Skeletal muscle tissue (tissue), 4 donors: ENCODE results near the gene AMBRA1. TPM values are rescaled to one million over a fixed set of nuclear protein-coding genes. Genes with fewer than 3 reads are reported as not detected.

Experiments
- H3K27ac ChIP-seq: one replicate; pipeline ENCODE4 v1.7.0; 2013; ENCODE audit warnings: mild to moderate bottlenecking, low read depth, low read length, inconsistent platforms
- H3K27me3 ChIP-seq, 3 donors: one replicate each; pipeline ENCODE4 v1.7.0; 2013; ENCODE audit warnings: low read length in 3 of 3; ENCODE audit not compliant: control insufficient read depth in 3 of 3, insufficient read depth in 3 of 3
- H3K36me3 ChIP-seq, 3 donors: one replicate each; pipeline ENCODE4 v1.7.0; 2013; ENCODE audit warnings: low read length in 3 of 3; ENCODE audit not compliant: control insufficient read depth in 3 of 3, insufficient read depth in 3 of 3
- H3K4me1 ChIP-seq, 3 donors: one replicate each; pipeline ENCODE4 v1.7.0; 2013; ENCODE audit warnings: low read length in 3 of 3, mild to moderate bottlenecking in 3 of 3; ENCODE audit not compliant: control insufficient read depth in 3 of 3, insufficient read depth in 3 of 3
- H3K4me3 ChIP-seq, 3 donors: one replicate each; pipeline ENCODE4 v1.7.0; 2013; ENCODE audit warnings: low read length in 3 of 3
- H3K9ac ChIP-seq, 3 donors: one replicate each; pipeline ENCODE4 v1.7.0; 2013; ENCODE audit warnings: low read length in 3 of 3, mild to moderate bottlenecking in 3 of 3, moderate library complexity in 2 of 3, low read depth in 1 of 3
- H3K9me3 ChIP-seq, 3 donors: one replicate each; pipeline ENCODE4 v1.7.0; 2013; ENCODE audit warnings: low read length in 3 of 3; ENCODE audit not compliant: control insufficient read depth in 3 of 3
- total RNA-seq: library from RNA; depleted of rRNA; stranded (reverse); fragments of >200 nt; gene quantifications from one replicate; pipeline ENCODE4 v1.2.3, GENCODE V29; 2014
- donor health status: Osteomylitis.

The AMBRA1 gene
- total RNA-seq, 1 donor from 2014 or later, result 17.7 TPM

DNA sequence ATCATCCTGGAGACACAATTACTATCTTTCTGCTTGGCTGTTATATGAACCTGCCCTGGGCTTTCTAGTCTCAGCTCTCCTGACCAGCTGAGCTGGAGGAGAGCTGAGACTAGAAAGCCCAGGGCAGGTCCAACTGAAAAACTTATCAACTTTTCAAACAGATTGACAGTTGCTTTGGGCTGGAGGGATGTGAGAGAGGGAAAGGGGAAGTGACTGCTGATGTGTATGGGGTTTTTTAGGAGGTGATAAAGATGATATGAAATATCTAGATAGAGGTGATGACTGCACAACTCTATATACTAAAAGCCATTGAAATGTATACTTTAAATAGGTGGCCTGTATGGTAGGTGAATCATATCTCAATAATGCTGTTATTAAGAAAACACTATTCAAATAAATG, 142.1 kb downstream of the AMBRA1 start:
- Histone ChIP-seq H3K4me3 (no peak overlapping the region), H3K27me3 (no peaks in the 10 kb centered on the region), H3K4me1 (peaks cover under 1% of the 10 kb centered on the region in 3 donors), H3K9me3 (no peaks in the 10 kb centered on the region), H3K27ac (no peak overlapping the region), H3K9ac (no peak overlapping the region), H3K36me3 (peaks cover 0 to 4% (median 0%) of the 10 kb centered on the region in 3 donors)

DNA sequence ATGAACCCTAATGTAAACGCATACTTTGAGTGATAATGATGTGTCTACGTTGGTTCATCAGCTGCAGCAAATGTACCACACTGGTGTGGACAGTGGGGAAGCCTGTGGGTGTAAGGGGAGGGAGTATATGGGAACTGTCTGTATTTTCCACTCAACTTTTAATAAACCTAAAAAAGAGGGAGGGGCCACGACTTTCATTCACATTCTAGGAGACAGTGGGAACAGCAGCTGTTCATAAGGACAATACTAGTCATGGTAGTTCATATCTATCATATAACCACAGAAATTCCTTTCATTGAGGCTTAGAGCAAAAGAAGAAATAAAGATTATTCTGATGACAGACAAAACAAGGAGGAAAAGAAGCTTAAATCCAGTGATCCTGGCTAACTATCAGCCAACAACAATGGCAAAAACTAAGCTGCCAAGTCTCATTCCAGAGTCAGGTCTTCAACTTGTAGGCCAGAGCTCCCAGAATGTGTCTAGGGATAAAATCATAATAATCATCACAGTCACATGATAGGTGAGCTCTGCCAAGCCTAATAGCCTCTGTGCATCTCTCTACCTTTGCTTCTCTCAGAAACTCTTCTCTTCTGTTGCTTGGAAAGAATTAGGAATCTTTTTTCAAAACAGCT, 142.9 kb downstream of the AMBRA1 start:
- Histone ChIP-seq H3K4me3 (no peak overlapping the region), H3K27ac (no peak overlapping the region), H3K4me1 (peaks cover 6 to 8% (median 8%) of the 10 kb centered on the region in 3 donors), H3K9me3 (no peaks in the 10 kb centered on the region), H3K36me3 (peaks cover 0 to 4% (median 0%) of the 10 kb centered on the region in 3 donors), H3K9ac (no peak overlapping the region), H3K27me3 (no peaks in the 10 kb centered on the region)

DNA sequence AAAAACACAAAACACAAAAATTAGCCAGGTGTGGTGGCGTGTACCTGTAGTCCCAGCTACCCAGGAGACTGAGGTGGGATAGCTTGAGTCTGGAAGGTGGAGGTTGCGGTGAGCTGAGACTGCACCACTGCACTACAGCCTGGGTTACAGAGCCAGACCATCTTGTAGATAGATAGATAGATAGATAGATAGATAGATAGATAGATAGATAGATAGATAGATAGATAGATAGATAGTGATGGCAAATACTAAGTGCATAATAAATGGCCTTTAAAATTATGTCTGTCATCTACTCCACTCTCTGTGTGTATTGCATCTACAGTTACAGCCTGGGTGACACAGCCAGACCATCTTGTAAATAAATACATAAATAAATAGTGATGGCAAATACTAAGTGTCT, 146.3 kb downstream of the AMBRA1 start:
- peaks cover 9 to 16% (median 9%) of the 10 kb centered on the region in 3 donors for H3K4me1 ChIP-seq
- H3K9ac ChIP-seq, result no peak overlapping the region
- H3K27me3 ChIP-seq, result no peaks in the 10 kb centered on the region
- no peak overlapping the region for H3K4me3 ChIP-seq
- no peaks in the 10 kb centered on the region for H3K9me3 ChIP-seq
- H3K27ac ChIP-seq, result no peak overlapping the region
- H3K36me3 ChIP-seq, result no peaks in the 10 kb centered on the region

DNA sequence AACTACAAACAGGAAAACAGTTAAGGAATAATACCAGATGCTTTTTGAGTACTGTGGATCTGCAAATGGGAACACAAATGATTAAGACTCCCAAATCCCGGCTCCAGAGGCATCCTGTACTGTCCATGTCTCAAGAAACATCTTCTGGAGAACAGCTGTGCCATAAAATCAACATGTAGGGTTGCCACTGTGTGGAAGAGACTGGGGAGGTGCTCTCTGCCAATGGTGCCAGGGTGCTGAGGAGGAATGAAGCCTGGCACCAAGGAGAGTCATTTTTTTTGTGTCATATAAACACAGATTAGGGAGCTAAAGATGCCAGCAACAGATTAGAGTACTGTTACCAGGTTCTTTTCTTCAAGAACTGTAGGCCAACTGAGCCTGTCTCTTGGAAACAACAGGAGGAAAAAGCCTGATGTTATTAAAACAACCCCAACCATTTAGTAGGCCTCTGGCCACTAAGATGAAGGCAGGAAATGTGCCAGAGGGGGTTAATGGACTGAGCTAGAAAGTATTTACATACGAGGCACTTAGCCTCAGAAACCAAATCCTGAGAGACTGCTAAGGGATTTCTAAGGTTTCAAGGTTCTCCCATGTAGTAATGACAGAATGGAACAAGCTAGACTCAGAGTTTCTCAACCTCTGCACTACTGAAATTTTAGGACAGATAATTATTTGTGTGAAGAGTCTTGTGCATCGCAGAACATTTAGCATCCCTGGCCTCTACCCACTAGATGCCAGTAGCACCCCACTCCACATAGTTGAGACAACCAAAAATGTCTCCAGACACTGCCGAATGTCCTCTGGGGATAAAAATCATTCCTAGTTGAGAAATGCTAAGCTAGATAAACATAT, 147.7 kb downstream of the AMBRA1 start:
- H3K9ac ChIP-seq, result no peak overlapping the region
- H3K27ac ChIP-seq, result no peak overlapping the region

DNA sequence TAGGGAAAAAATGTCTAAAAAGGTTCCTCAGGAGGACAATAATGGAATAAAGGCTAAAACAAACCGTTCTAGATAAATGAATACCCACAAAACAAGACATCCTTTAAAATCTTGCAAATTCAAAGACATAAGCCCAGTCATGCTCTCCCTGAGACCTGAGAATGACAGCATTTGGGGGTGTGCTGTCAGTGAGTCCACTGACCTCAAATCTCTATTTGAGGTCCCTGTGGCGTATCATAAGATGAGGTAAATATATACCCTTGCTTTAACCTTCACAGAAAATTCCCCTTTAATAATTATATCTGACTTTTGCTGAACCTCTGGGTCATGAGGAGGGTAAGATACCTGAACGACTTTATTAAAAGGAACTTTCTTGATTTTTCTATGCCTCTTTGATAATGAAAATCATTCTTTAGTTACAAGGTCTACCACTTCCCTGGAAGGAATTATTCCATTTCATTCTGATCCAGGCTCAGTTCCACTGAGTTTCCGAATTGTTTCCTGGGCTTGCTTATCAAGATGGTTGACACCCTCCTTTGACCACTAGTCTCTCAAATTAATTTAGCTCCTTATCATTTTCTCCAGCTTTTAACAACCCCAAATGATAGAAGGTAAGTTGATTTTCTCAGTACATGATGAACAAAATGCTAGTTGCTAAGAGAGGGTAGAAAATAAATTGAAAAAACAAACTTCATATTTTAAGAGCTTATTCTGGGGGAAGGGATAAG, 148.5 kb downstream of the AMBRA1 start:
- Histone ChIP-seq H3K27ac (no peak overlapping the region), H3K36me3 (peaks cover 0 to 5% (median 0%) of the 10 kb centered on the region in 3 donors), H3K27me3 (no peaks in the 10 kb centered on the region), H3K4me3 (no peak overlapping the region), H3K9me3 (no peaks in the 10 kb centered on the region), H3K4me1 (peaks cover 9 to 16% (median 9%) of the 10 kb centered on the region in 3 donors), H3K9ac (no peak overlapping the region)

More for the DNA sequence above, 147.7 kb downstream of the AMBRA1 start:
- Histone ChIP-seq H3K9me3 (no peaks in the 10 kb centered on the region), H3K27me3 (no peaks in the 10 kb centered on the region), H3K36me3 (peaks cover 0 to 5% (median 0%) of the 10 kb centered on the region in 3 donors), H3K4me3 (no peak overlapping the region), H3K4me1 (peaks cover 9 to 16% (median 9%) of the 10 kb centered on the region in 3 donors)

DNA sequence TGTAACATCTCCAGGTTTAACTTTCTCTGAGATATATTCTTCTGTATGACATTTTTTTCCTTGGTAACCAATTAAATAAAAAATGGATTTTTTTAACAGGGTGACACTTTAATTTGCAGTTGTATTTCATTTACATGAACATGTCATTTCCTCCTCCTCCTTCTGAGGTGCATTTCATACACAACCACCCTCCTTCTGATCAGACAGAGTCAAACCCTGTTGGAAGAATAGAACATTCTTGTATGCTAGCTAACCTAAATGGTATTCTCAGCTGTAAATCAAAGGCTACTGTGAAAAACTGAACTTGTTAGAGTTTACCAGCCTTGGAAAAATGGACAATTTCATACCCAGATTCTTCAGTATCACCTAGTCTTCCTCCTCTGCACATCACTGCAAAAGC, 149.5 kb downstream of the AMBRA1 start:
- Histone ChIP-seq H3K27me3 (no peaks in the 10 kb centered on the region), H3K4me3 (no peak overlapping the region), H3K4me1 (peaks cover 9 to 16% (median 9%) of the 10 kb centered on the region in 3 donors), H3K36me3 (peaks cover 0 to 5% (median 0%) of the 10 kb centered on the region in 3 donors), H3K9me3 (no peaks in the 10 kb centered on the region), H3K27ac (no peak overlapping the region), H3K9ac (no peak overlapping the region)

DNA sequence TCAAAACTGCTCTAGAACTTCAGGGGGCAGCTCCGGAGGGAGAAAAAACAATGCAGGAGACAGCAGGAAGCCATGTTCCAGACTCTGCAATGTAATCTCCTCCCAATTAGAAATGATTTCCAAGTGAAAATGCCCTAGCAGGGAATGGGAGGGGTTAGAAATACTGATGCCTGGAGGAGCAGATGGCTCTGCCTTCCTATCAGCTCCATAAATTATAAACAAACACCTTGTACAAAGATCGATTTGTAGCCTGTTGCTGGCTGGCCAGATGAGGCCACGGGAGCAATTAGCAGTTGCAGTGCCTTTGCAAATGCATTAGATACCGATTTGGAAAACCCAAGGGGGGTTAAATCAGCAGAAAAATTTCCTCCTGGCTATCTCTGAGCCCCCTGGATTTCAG, 155.6 kb downstream of the AMBRA1 start:
- Histone ChIP-seq H3K36me3 (peaks cover 10 to 17% (median 12%) of the 10 kb centered on the region in 3 donors), H3K4me3 (no peak overlapping the region), H3K27me3 (no peaks in the 10 kb centered on the region), H3K4me1 (peaks cover 0 to 2% (median 0%) of the 10 kb centered on the region in 3 donors), H3K9me3 (no peaks in the 10 kb centered on the region), H3K27ac (no peak overlapping the region), H3K9ac (no peak overlapping the region)

DNA sequence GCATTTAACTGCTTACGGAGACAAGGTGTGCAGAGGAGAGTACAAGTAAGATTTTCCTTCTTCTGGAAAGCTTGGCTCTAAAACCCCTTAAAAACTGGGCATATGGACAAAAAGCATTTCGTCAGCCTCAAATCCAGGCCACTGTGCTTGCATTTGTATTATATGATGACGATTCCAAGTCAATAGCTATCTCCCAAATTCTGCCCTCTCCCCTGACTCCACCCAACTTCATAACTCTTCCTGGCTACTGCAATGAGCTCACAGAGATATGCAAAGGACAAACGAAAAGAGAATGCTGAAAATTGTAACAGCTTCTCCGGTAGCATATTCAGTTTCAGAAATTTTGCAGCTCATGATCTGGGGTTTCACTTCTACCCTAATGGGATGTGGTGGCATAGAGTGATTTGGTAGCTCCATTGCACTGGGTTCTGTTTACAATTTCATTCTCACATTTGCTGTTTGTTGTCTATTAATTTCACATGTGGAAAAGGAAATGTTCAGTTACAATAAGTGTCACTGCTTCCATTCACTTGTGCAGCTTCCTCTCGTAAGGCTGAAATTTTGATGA, 156.6 kb downstream of the AMBRA1 start:
- H3K27ac ChIP-seq, result no peak overlapping the region

DNA sequence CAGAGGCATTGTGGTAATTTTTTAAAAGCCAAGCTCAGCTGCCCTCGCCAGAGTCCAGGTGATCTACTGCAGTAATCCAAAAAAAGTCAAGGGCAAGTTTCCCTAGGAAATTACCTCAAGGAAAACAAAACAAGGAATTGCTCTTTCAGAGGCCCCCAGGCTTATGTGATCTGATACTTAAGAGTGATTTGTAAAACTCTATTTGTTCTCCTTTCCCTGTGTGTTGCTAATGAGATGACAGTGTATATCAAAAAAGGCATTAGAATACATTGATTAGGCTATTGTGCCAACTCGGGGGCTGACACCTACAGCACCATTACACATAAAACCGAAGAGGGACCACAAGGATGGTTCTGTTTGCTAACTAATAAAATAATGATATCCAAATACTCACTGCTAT, 157.7 kb downstream of the AMBRA1 start:
- Histone ChIP-seq H3K36me3 (peaks cover 15 to 27% (median 19%) of the 10 kb centered on the region in 3 donors), H3K27ac (no peak overlapping the region), H3K27me3 (no peaks in the 10 kb centered on the region), H3K4me1 (peaks cover 0 to 4% (median 2%) of the 10 kb centered on the region in 3 donors), H3K9me3 (no peaks in the 10 kb centered on the region), H3K9ac (no peak overlapping the region), H3K4me3 (no peak overlapping the region)

More for the DNA sequence above, 156.6 kb downstream of the AMBRA1 start:
- Histone ChIP-seq H3K36me3 (peaks cover 14 to 24% (median 15%) of the 10 kb centered on the region in 3 donors), H3K4me3 (no peak overlapping the region), H3K27me3 (no peaks in the 10 kb centered on the region), H3K9me3 (no peaks in the 10 kb centered on the region), H3K9ac (no peak overlapping the region), H3K4me1 (peaks cover 0 to 2% (median 0%) of the 10 kb centered on the region in 3 donors)
